Measurements from ENCODE around the gene NCOA1.

The NCOA1 gene

DNA sequence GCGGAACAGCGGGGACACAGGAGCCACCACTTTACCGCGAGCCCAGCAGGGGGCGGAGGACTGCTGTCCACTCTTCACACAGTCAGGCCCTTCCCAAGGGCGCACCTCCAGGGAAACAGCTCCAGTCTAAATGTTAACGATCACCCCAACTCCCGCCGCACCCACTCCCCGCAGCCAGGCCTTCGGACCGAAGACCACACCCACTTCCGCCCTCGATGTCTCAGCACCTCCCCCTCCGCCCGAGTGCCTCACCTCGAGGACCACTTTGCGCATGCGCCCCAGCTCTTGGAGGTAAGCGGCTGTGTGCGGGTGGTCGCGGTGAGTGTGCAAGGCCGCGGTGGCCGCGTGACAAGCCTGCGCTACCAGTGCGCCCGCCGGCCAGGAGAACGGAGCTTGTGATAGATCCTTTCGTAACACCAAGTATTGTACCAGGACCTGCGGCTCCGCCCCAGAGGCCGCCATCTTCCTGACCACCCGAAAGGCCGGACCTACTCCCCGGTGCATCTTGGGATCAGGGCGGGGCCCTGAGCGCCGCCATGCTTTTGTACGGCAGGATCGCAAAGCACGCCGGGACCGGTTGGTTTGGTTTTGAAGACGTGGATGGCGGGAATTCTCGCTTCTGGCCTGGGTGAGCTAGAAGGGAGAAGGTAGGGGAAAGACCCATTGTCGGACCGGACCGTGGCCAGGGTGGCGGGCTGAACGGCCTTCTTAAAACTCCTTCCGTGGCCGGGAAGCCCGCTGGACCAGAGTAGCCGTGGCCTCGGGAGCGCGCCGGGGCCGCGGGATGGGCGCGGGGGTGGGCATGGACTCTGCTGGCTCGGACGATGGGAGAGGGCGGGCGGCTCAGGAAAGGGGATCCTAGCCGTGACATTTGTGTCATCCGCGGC lies 302.1 kb downstream of the NCOA1 start, which contains the start of the genes CENPO and PTRHD1 (continued):
- TF ChIP-seq ZXDB (tag by site-specific recombination; IDR thresholded peaks at IDR 0.05) (0 out of 2 replicates have a peak, but pooled peaks have one; percentile 46), ZNF37A (tag by site-specific recombination; IDR thresholded peaks at IDR 0.05) (no peak), KLF7 (tag by site-specific recombination; IDR thresholded peaks at IDR 0.05; ENCODE audit: borderline replicate concordance) (peak; percentile 87), ZIC2 (tag by site-specific recombination; IDR thresholded peaks at IDR 0.05) (peak; percentile 26; the same call in 1 of the 2 replicates), ZNF426 (tag by site-specific recombination; IDR thresholded peaks at IDR 0.05) (no peak), ZNF354C (tag by site-specific recombination; IDR thresholded peaks at IDR 0.05; ENCODE audit: borderline replicate concordance, low read depth) (no peak), GLI2 (tag by site-specific recombination; IDR thresholded peaks at IDR 0.05; ENCODE audit: borderline replicate concordance, low read depth) (no peak), ZNF544 (tag by site-specific recombination; IDR thresholded peaks at IDR 0.05) (no peak), ZNF23 (tag by site-specific recombination; IDR thresholded peaks at IDR 0.05; ENCODE audit: borderline replicate concordance) (no peak), ZNF24 (tag by site-specific recombination; IDR thresholded peaks at IDR 0.05) (peak; percentile 25; the same call in 1 of the 2 replicates), SCRT2 (tag by site-specific recombination; IDR thresholded peaks at IDR 0.05) (no peak; the same call in 1 of the 2 replicates), ZNF155 (tag by site-specific recombination; IDR thresholded peaks at IDR 0.05) (no peak), ZNF561 (tag by site-specific recombination; IDR thresholded peaks at IDR 0.05; ENCODE audit: borderline replicate concordance) (no peak; the same call in 1 of the 2 replicates), ZNF133 (tag by site-specific recombination; IDR thresholded peaks at IDR 0.05) (no peak), WT1 (tag by site-specific recombination; IDR thresholded peaks at IDR 0.05) (no peak), RBAK (tag by site-specific recombination; IDR thresholded peaks at IDR 0.05) (no peak), ZBTB48 (tag by site-specific recombination; IDR thresholded peaks at IDR 0.05) (no peak), FEZF1 (tag by site-specific recombination; IDR thresholded peaks at IDR 0.05) (no peak), ZNF624 (tag by site-specific recombination; IDR thresholded peaks at IDR 0.05) (no peak), ZNF10 (tag by site-specific recombination; IDR thresholded peaks at IDR 0.05) (no peak), ZSCAN16 (tag by site-specific recombination; IDR thresholded peaks at IDR 0.05) (no peak), ZNF560 (tag by site-specific recombination; IDR thresholded peaks at IDR 0.05; ENCODE audit: borderline replicate concordance) (no peak), ZNF157 (tag by site-specific recombination; IDR thresholded peaks at IDR 0.05) (no peak), YY2 (tag by site-specific recombination; IDR thresholded peaks at IDR 0.05) (peak; percentile 97), ZNF341 (tag by site-specific recombination; IDR thresholded peaks at IDR 0.05; ENCODE audit: low read depth) (peak; percentile 96), ZNF138 (tag by site-specific recombination; IDR thresholded peaks at IDR 0.05; ENCODE audit: borderline replicate concordance) (no peak), ZSCAN23 (tag by site-specific recombination; IDR thresholded peaks at IDR 0.05) (0 out of 2 replicates have a peak, but pooled peaks have one; percentile 73)
- TF ChIP-seq, protein P1, sequence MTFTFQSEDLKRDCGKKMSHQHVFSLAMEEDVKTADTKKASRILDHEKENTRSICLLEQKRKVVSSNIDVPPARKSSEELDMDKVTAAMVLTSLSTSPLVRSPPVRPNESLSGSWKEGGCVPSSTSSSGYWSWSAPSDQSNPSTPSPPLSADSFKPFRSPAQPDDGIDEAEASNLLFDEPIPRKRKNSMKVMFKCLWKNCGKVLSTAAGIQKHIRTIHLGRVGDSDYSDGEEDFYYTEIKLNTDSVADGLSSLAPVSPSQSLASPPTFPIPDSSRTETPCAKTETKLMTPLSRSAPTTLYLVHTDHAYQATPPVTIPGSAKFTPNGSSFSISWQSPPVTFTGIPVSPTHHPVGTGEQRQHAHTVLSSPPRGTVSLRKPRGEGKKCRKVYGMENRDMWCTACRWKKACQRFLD (tag by site-specific recombination; IDR thresholded peaks at IDR 0.05): no peak
- TF ChIP-seq, protein P2, sequence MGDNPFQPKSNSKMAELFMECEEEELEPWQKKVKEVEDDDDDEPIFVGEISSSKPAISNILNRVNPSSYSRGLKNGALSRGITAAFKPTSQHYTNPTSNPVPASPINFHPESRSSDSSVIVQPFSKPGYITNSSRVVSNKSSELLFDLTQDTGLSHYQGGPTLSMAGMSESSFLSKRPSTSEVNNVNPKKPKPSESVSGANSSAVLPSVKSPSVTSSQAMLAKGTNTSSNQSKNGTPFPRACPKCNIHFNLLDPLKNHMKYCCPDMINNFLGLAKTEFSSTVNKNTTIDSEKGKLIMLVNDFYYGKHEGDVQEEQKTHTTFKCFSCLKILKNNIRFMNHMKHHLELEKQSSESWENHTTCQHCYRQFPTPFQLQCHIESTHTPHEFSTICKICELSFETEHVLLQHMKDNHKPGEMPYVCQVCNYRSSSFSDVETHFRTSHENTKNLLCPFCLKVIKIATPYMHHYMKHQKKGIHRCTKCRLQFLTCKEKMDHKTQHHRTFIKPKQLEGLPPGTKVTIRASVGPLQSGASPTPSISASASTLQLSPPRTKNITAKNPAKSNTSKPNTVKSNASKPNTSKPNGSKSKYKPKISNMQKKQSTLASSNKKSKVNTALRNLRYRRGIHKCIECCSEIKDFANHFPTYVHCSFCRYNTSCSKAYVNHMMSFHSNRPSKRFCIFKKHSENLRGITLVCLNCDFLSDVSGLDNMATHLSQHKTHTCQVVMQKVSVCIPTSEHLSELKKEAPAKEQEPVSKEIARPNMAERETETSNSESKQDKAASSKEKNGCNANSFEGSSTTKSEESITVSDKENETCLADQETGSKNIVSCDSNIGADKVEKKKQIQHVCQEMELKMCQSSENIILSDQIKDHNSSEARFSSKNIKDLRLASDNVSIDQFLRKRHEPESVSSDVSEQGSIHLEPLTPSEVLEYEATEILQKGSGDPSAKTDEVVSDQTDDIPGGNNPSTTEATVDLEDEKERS (tag by site-specific recombination; IDR thresholded peaks at IDR 0.05): no peak
- TF ChIP-seq, protein P3, sequence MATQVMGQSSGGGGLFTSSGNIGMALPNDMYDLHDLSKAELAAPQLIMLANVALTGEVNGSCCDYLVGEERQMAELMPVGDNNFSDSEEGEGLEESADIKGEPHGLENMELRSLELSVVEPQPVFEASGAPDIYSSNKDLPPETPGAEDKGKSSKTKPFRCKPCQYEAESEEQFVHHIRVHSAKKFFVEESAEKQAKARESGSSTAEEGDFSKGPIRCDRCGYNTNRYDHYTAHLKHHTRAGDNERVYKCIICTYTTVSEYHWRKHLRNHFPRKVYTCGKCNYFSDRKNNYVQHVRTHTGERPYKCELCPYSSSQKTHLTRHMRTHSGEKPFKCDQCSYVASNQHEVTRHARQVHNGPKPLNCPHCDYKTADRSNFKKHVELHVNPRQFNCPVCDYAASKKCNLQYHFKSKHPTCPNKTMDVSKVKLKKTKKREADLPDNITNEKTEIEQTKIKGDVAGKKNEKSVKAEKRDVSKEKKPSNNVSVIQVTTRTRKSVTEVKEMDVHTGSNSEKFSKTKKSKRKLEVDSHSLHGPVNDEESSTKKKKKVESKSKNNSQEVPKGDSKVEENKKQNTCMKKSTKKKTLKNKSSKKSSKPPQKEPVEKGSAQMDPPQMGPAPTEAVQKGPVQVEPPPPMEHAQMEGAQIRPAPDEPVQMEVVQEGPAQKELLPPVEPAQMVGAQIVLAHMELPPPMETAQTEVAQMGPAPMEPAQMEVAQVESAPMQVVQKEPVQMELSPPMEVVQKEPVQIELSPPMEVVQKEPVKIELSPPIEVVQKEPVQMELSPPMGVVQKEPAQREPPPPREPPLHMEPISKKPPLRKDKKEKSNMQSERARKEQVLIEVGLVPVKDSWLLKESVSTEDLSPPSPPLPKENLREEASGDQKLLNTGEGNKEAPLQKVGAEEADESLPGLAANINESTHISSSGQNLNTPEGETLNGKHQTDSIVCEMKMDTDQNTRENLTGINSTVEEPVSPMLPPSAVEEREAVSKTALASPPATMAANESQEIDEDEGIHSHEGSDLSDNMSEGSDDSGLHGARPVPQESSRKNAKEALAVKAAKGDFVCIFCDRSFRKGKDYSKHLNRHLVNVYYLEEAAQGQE (tag by site-specific recombination; IDR thresholded peaks at IDR 0.05): peak; percentile 61
- TF ChIP-seq, protein P4, sequence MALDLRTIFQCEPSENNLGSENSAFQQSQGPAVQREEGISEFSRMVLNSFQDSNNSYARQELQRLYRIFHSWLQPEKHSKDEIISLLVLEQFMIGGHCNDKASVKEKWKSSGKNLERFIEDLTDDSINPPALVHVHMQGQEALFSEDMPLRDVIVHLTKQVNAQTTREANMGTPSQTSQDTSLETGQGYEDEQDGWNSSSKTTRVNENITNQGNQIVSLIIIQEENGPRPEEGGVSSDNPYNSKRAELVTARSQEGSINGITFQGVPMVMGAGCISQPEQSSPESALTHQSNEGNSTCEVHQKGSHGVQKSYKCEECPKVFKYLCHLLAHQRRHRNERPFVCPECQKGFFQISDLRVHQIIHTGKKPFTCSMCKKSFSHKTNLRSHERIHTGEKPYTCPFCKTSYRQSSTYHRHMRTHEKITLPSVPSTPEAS (tag by site-specific recombination; IDR thresholded peaks at IDR 0.05): 0 out of 2 replicates have a peak, but pooled peaks have one; percentile 10
